Left cardiac atrium (tissue), 4 donors: ENCODE results near the gene ERF. TPM values are rescaled to one million over a fixed set of nuclear protein-coding genes. Genes with fewer than 3 reads are reported as not detected.

Experiments
- ATAC-seq, 2 donors: fragments of 200-7000 bp; cut with Tn5 transposase; one replicate each; pipeline ENCODE4 v1.9.1; 2020; ENCODE audit warnings: mild to moderate bottlenecking in 2 of 2, moderate library complexity in 2 of 2
- DNase-seq: peaks from one replicate; pipeline ENCODE4 v3.0.0-alpha.2; 2020
- intact Hi-C, 2 donors: fragments of 100-400 bp; cut with DNase I; formaldehyde crosslinking; loops; one replicate each; pipeline versions ENCODE4 v1.14.1 to v1.15.1; 2022 to 2023
- total RNA-seq, 2 donors: library from RNA; stranded (reverse); fragmentation: NEBNext Ultra II Directional; extraction: Animal tissue kit (Norgen Biotek cat#: 25700); gene quantifications; one replicate each; pipeline ENCODE4 v1.2.1, GENCODE V29; 2021
- donor health status: DM: no; HTN: yes; CAD: no.
- donor health status: DM: no; HTN: yes; CAD: no; lungs with severe emphysema.
- donor health status: DM: yes; HTN: yes; CAD: no.
- donor health status: Dilated cardiomyopathy.

The ERF gene
- total RNA-seq, 2 donors from 2014 or later, result 37.9 to 50.6 TPM

- ATAC-seq (no peak), DNase-seq (no peak)
- intact Hi-C loops, result no loop called here
These were observed 47.8 kb downstream of the ERF start for GRCh38 chr19:42206871-42207755.

DNA sequence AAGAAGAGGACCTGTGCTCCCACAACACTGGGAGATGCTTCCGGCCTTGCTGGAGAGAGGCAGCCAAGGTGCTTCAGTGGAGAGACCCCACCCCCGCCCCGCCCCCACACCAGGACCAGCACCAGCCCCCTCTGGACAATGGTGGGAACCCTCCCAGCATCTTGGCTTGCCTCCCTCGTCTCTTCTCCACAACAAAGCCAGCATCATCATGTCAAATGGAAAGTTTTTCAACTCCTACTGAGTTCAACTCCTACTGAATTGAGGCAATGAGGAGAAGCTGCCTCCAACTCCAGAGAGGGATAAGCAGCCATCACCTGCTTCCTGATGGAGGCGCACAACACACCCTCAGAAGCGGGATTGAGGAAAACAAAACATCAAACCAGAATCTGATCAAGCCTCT lies 50.3 kb downstream of the ERF start:
- ATAC-seq (no peak), DNase-seq (no peak)
- intact Hi-C loops, result no loop called here

DNA sequence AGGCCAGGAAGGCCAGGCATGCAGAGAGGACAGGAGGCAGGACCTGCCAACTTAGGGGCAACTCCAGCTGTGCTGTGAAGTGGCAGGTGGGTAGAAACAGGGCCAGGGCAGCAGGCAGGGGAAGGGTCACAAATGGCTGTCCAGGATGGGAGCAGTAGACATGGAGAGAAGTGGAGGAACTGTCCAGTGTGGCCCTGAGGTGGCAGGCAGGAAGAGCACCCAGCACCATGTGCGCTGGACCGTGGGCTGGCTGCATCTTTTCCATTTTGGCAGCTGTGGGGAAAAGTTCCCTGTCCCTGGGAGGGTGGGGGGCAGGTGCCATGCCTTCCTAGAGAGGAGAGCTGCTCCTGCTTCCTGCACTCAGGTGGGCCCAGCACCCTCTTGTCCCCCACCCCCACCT lies 51.2 kb downstream of the ERF start:
- ATAC-seq, result no peak
- no peak for DNase-seq
- intact Hi-C loops, result no loop called here

DNA sequence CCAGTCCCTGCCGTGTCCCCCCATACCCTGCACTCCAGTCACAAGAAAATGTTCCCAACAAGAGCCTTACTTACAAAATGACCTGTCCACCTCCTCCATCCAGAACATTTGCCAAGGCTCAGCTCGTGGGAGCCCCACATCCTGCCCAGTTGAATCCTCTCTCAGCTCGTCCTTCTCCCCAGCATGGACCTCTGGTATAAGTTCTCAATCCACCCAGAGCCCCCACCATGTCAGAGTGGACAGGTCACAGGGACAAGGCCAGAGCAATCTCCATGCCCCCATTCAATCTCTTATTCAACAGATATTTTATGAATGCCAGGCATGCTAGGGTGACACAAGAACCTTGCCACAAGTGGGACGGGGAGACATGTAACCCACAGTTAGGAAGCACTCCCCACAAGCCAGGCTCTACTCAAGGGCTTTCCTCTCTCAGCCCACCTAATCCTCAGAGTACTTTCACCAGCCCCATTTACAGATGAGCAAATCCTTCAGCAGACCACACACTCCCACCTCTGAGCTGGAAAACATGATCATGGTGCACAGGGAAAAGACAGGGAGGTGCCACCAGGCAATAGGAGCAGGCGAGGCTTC lies 52.5 kb downstream of the ERF start:
- no peak for DNase-seq
- no peak for ATAC-seq
- intact Hi-C loops, result no loop called here

- intact Hi-C loops, result no loop called here
- DNase-seq, result no peak
- peak; percentile 39 to 65 for ATAC-seq
These were observed 53.2 kb downstream of the ERF start for GRCh38 chr19:42201489-42202289.

GRCh38 chr19:42200116-42200715 lies 54.7 kb downstream of the ERF start:
- ATAC-seq (no peak), DNase-seq (no peak)
- intact Hi-C loops, result no loop called here

DNA sequence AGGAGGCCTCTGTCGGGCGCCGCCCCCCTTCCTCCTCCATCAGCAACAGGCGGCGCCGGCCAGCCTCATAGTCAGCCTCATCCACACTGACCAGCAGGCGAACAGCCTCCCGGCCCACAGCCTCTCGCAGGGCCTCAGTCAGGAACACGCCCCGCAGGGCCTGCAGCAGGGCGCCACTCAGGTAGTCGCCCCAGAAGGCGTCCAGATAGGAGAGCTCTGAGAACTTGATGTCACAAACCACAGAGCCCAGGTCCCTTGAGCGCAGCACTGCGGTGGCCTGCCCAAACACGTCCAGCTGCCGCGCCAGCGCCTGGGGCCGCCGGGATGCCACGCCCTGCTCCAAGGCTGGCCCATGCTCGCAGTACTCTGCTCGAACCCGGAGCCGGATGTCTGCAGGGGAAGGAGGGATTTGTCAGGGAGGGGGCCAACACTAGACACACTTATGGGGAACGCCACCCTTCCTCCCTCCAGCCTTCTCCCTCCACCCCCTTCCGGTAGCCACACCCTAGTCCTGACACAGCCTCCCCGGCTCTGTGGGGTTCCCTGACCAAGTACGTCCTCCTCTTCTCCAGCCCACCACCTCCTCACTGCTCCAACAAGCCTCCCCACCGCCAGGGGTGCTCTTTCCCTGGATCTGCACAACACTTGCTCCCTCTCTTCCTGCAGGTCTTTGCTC lies 55.4 kb downstream of the ERF start:
- DNase-seq, result peak; percentile 57
- peak; percentile 32 to 64 for ATAC-seq
- intact Hi-C loops, result no loop called here

DNA sequence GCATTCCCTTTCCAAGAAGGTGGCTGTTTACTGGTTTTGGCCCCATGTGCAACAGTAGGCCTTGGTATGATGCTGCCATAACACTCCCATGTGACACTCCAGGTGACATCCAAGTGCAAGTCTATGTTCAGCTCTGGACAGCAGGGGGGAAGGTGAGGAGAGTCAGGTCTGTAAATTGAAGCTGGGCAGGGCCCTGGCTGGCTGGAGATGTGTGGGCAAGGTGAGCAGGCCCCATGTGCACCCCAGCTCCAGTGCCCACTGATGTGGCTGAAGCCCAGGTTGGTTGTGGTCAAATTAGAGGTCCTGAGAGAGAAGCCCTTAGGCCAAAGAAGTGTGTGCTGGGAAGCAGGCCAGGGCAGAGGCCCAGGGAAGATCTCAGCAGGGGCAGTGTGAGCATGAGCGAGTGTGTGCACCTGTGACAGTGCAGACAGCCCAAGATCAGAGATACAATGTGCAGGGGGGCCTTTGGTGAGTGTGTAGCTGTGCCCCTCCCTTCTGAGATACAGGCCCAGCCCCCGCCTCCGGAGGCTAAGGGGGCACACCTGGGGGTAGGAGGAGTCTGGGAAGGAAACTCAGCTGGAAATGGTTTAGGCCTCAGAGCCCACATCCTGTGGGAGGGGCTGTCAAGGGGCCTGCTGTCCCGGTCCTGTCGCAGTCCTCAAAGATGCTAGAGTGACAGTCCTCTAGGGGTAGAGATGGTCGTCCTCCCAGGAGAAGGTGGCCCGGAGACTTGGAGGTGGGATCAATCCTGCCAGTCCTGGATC lies 56.1 kb downstream of the ERF start:
- ATAC-seq (peak; percentile 9 to 77), DNase-seq (no peak)
- intact Hi-C loops, result no loop called here

Other genes starting within 250 kb of the ERF start
- 10 to 100 TPM; 12.0 to 12.6 TPM for gene GRIK5, start 184.9 kb downstream of the ERF start, total RNA-seq
- gene ZNF574, start 179.0 kb downstream of the ERF start, total RNA-seq, result 1 to 10 TPM; 8.3 to 9.1 TPM
- 1 to 10 TPM; 1.1 to 1.2 TPM for gene POU2F2, start 122.7 kb downstream of the ERF start, total RNA-seq
- 10 to 100 TPM; 10.7 to 17.6 TPM for gene DEDD2, start 37.5 kb downstream of the ERF start, total RNA-seq
- 1 to 10 TPM; 5.1 to 6.6 TPM for gene ZNF526, start 34.8 kb downstream of the ERF start, total RNA-seq
- gene GSK3A, start 12.5 kb downstream of the ERF start, total RNA-seq, result 10 to 100 TPM; 31.7 to 34.4 TPM
- gene CIC, start 14.1 kb upstream of the ERF start, total RNA-seq, result 10 to 100 TPM; 34.7 to 42.1 TPM
- under 1 TPM; 0.12 to 0.16 TPM for gene PRR19, start 47.0 kb upstream of the ERF start, total RNA-seq
- gene PAFAH1B3, start 47.5 kb upstream of the ERF start, total RNA-seq, result 1 to 10 TPM; 4.1 to 6.2 TPM
- 1 to 10 TPM in 1 of 2 donors, under 1 TPM in 1; 0.50 to 1.4 TPM for gene TMEM145, start 58.2 kb upstream of the ERF start, total RNA-seq
- 10 to 100 TPM; 28.2 to 29.5 TPM for gene MEGF8, start 70.5 kb upstream of the ERF start, total RNA-seq
- under 1 TPM in 1 of 2 donors, not detected in 1; 0.97 TPM for gene CNFN, start 135.2 kb upstream of the ERF start, total RNA-seq
- 100 to 1,000 TPM; 174 to 202 TPM for gene LIPE, start 172.3 kb upstream of the ERF start, total RNA-seq
- not detected for gene CXCL17, start 187.8 kb upstream of the ERF start, total RNA-seq